Epithelial cell of proximal tubule (primary cell): Measurements from ENCODE around the gene ZMAT3. TPM values are rescaled to one million over a fixed set of nuclear protein-coding genes. Genes with fewer than 3 reads are reported as not detected.
"Not testable (repeated sequence)": the region's sequence is repeated elsewhere in the genome, so short reads cannot be mapped to it uniquely, and the experiment has no call there.

Source experiments
- DNase-seq: peaks from one replicate; pipeline ENCODE4 v3.0.0-alpha.2; 2011; ENCODE audit warnings: low read depth
- H3K4me3 ChIP-seq: 2 replicates; pipeline ENCODE4 v1.5.1; 2011; ENCODE audit warnings: low read depth, mild to moderate bottlenecking, low read length
- total RNA-seq: library from RNA; depleted of rRNA; stranded (reverse); fragments of >200 nt; gene quantifications from 2 replicates; pipeline ENCODE4 v1.2.3, GENCODE V29; 2015
- TF ChIP-seq, protein P1 (sequence below): conservative IDR thresholded peaks from 2 replicates; pipeline ENCODE4 v1.5.1; 2012; ENCODE audit warnings: low read depth, mild to moderate bottlenecking, low read length

ZMAT3 gene
- total RNA-seq, 1 donor from 2014 or later = 10.2 TPM

DNA sequence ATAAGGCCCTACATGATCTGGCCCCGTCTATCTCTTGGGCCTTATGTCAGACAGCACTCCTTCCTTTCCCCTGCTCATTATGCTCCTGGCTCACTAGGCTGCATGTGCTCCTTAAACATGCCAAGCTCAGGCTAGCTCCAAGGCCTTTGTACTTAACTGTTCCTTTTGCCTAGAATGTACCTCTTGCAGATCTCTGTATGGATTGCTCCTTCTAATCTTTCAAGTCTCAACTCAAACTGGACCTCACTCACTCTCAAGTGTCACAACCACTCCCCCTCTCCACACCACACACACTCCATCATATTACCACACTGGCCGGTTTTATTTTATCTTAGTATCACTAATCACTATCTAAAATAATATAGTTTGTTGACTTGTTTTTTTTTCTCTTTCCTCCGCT lies 36.4 kb downstream of the ZMAT3 start:
- no peak for DNase-seq
- TF ChIP-seq, protein P1, sequence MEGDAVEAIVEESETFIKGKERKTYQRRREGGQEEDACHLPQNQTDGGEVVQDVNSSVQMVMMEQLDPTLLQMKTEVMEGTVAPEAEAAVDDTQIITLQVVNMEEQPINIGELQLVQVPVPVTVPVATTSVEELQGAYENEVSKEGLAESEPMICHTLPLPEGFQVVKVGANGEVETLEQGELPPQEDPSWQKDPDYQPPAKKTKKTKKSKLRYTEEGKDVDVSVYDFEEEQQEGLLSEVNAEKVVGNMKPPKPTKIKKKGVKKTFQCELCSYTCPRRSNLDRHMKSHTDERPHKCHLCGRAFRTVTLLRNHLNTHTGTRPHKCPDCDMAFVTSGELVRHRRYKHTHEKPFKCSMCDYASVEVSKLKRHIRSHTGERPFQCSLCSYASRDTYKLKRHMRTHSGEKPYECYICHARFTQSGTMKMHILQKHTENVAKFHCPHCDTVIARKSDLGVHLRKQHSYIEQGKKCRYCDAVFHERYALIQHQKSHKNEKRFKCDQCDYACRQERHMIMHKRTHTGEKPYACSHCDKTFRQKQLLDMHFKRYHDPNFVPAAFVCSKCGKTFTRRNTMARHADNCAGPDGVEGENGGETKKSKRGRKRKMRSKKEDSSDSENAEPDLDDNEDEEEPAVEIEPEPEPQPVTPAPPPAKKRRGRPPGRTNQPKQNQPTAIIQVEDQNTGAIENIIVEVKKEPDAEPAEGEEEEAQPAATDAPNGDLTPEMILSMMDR = no peak
- no peak overlapping the region for H3K4me3 ChIP-seq

DNA sequence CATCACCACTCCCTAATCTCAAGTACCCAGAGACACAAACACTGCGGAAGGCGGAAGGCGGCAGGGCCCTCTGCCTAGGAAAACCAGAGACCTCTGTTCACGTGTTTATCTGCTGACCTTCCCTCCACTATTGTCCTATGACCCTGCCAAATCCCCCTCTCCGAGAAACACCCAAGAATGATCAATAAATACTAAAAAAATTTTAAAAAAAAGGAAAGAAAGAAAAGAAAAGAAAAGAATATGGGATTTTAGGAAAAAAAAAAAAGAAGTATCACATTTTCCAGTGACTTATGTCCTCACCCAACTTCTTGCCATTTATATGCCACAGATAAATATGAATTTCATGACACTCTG lies 38.3 kb downstream of the ZMAT3 start:
- DNase-seq, H3K4me3 ChIP-seq: not testable (repeated sequence)

- not testable (repeated sequence) for DNase-seq, H3K4me3 ChIP-seq
Measured at GRCh38 chr3:179032454-179033303, 38.9 kb downstream of the ZMAT3 start.

DNA sequence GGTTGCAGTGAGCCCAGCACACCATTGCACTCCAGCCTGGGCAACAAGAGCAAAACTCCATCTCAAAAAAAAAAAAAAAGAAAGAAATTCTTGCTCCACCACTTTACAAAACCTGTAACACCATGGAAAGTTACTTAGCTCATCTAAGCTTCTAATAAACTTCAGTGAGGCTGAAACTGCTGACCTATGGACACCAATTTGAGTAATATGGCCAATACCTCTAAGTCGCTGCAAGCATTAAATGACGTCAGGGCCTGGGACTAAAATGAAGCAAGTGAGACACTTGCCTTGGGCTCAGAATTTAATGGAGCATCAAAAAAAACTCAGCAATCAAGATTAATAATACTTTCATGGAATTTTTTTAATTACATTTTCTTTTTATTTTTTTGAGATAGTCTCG lies 42.5 kb downstream of the ZMAT3 start:
- no peak overlapping the region for H3K4me3 ChIP-seq
- TF ChIP-seq, protein P1 = no peak
- no peak for DNase-seq

GRCh38 chr3:179028408-179028807 lies 43.2 kb downstream of the ZMAT3 start:
- TF ChIP-seq, protein P1 = no peak
- no peak overlapping the region for H3K4me3 ChIP-seq
- DNase-seq = no peak

- H3K4me3 ChIP-seq = no peak overlapping the region
- no peak for DNase-seq
- TF ChIP-seq, protein P1 = no peak
Measured at GRCh38 chr3:179027326-179027900, 44.2 kb downstream of the ZMAT3 start.

- DNase-seq = no peak
- TF ChIP-seq, protein P1 = no peak
Measured at GRCh38 chr3:179026636-179027035, 45.0 kb downstream of the ZMAT3 start.

More at GRCh38 chr3:179026636-179027035, 45.0 kb downstream of the ZMAT3 start:
- no peak overlapping the region for H3K4me3 ChIP-seq
